ENCODE results near the gene NPFFR2. TPM values are rescaled to one million over a fixed set of nuclear protein-coding genes. Genes with fewer than 3 reads are reported as not detected.

The NPFFR2 gene
- polyA plus RNA-seq, 3 donors = not detected

- Histone ChIP-seq H3K4me1 (ENCODE audit: control insufficient read depth in 1 of 2, insufficient read depth in 2 of 2, low read length in 2 of 2) (no peaks in the 10 kb centered on the region), H3K79me2 (ENCODE audit: insufficient read depth, low read length) (no peaks in the 10 kb centered on the region)
Measured at GRCh38 chr4:72063726-72064125, 31.9 kb downstream of the NPFFR2 start.

GRCh38 chr4:72067051-72067450 is 35.3 kb downstream of the NPFFR2 start:
- 95% methylated on average over 4 of the region's 7 CpGs for WGBS (ENCODE audit: insufficient coverage)
- H4K20me1 ChIP-seq (ENCODE audit: insufficient read depth, low read length) = no peaks in the 10 kb centered on the region
- H3K36me3 ChIP-seq (replicated peaks in 1 of 2; ENCODE audit: control insufficient read depth in 1 of 2, insufficient read depth in 2 of 2, low read length in 2 of 2) = no peaks in the 10 kb centered on the region
- no peak for DNase-seq
- no peak overlapping the region for H3K4me3 Mint-ChIP-seq
- H3K27ac ChIP-seq (ENCODE audit: low read depth in 1 of 2, low read length in 2 of 2) = no peak overlapping the region
- TF ChIP-seq CTCF (IDR thresholded peaks at IDR 0.05) = no peak
- H3K4me1 ChIP-seq (ENCODE audit: control insufficient read depth in 1 of 2, insufficient read depth in 2 of 2, low read length in 2 of 2) = no peaks in the 10 kb centered on the region
- H3K4me3 ChIP-seq (replicated peaks in 1 of 3; ENCODE audit: low read depth in 2 of 3, low read length in 3 of 3) = no peak overlapping the region
- no peak overlapping the region for H2AFZ ChIP-seq (ENCODE audit: insufficient read depth, low read depth, low read length, poor library complexity, severe bottlenecking)
- H3K9ac ChIP-seq (ENCODE audit: insufficient read depth, low read length, poor library complexity, severe bottlenecking) = no peak overlapping the region
- H3K4me2 ChIP-seq (replicated peaks; ENCODE audit: extremely low read depth, low read length, poor library complexity, severe bottlenecking) = no peak overlapping the region
- no peaks in the 10 kb centered on the region for H3K27me3 ChIP-seq (ENCODE audit: control insufficient read depth in 2 of 2, insufficient read depth in 2 of 2, low read length in 2 of 2)
- peaks cover 9 to 10% of the 10 kb centered on the region in 2 donors for H3K9me3 ChIP-seq (replicated peaks in 1 of 2; ENCODE audit: control insufficient read depth in 1 of 2, insufficient read depth in 1 of 2, low read length in 2 of 2)
- H3K79me2 ChIP-seq (ENCODE audit: insufficient read depth, low read length) = no peaks in the 10 kb centered on the region
- H3K4me1 Mint-ChIP-seq = no peaks in the 10 kb centered on the region
- H3K9me3 Mint-ChIP-seq = peaks cover 0 to 5% (median 2%) of the 10 kb centered on the region in 7 donors
- H3K27ac Mint-ChIP-seq = no peak overlapping the region
- intact Hi-C loops (cut with micrococcal nuclease) = no loop called here
- H3K27me3 Mint-ChIP-seq (ENCODE audit: low read depth in 3 of 3) = no peaks in the 10 kb centered on the region
- H3K36me3 Mint-ChIP-seq = no peaks in the 10 kb centered on the region

More at GRCh38 chr4:72063726-72064125, 31.9 kb downstream of the NPFFR2 start:
- H3K27ac Mint-ChIP-seq = no peak overlapping the region
- intact Hi-C loops (cut with micrococcal nuclease) = no loop called here
- peaks cover 0 to 5% (median 2%) of the 10 kb centered on the region in 7 donors for H3K9me3 Mint-ChIP-seq
- no peaks in the 10 kb centered on the region for H3K27me3 Mint-ChIP-seq (ENCODE audit: low read depth in 3 of 3)
- Histone ChIP-seq H3K27me3 (ENCODE audit: control insufficient read depth in 2 of 2, insufficient read depth in 2 of 2, low read length in 2 of 2) (no peaks in the 10 kb centered on the region), H3K36me3 (replicated peaks in 1 of 2; ENCODE audit: control insufficient read depth in 1 of 2, insufficient read depth in 2 of 2, low read length in 2 of 2) (no peaks in the 10 kb centered on the region), H3K9me3 (replicated peaks in 1 of 2; ENCODE audit: control insufficient read depth in 1 of 2, insufficient read depth in 1 of 2, low read length in 2 of 2) (peaks cover 0 to 10% of the 10 kb centered on the region in 2 donors), H3K27ac (ENCODE audit: low read depth in 1 of 2, low read length in 2 of 2) (no peak overlapping the region), H4K20me1 (ENCODE audit: insufficient read depth, low read length) (no peaks in the 10 kb centered on the region), H3K9ac (ENCODE audit: insufficient read depth, low read length, poor library complexity, severe bottlenecking) (no peak overlapping the region), H2AFZ (ENCODE audit: insufficient read depth, low read depth, low read length, poor library complexity, severe bottlenecking) (no peak overlapping the region), H3K4me2 (replicated peaks; ENCODE audit: extremely low read depth, low read length, poor library complexity, severe bottlenecking) (no peak overlapping the region), H3K4me3 (replicated peaks in 1 of 3; ENCODE audit: low read depth in 2 of 3, low read length in 3 of 3) (no peak overlapping the region)
- TF ChIP-seq CTCF (IDR thresholded peaks at IDR 0.05) = no peak
- no CpG with 5 or more reads among the region's 2 CpGs for WGBS (ENCODE audit: insufficient coverage)
- no peak overlapping the region for H3K4me3 Mint-ChIP-seq
- H3K4me1 Mint-ChIP-seq = no peaks in the 10 kb centered on the region
- no peaks in the 10 kb centered on the region for H3K36me3 Mint-ChIP-seq
- DNase-seq = no peak

All from CD14-positive monocyte (primary cell).